ENCODE results near the gene SUN3. TPM values are rescaled to one million over a fixed set of nuclear protein-coding genes. Genes with fewer than 3 reads are reported as not detected.
"Not testable (repeated sequence)": the region's sequence is repeated elsewhere in the genome, so short reads cannot be mapped to it uniquely, and the experiment has no call there.

The SUN3 gene
- total RNA-seq, 1 experiment from 2014 or later = 1.1 TPM

DNA sequence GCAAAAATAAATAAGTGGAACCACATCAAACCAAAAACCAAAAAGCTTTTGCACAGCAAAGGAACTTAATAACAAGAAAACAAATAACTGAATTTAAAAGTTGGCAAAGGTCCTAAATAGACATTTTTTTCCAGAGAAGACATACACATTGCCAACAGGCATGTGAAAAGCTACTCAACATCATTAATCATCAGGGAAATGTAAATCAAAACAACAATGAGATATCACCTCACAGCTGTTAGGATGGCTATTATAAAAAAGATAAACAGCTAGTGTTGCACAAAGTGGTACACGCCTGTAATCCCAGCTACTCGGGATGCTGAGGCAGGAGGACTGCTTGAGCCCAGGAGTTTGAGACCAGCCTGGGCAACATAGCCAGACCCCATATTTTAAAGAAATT, 2.2 kb upstream of the SUN3 start:
- no peak for DNase-seq (ENCODE audit: low spot score)

GRCh38 chr7:48025624-48026023, 3.3 kb downstream of the SUN3 start:
- peak; percentile 62 for DNase-seq (ENCODE audit: low spot score)

DNA sequence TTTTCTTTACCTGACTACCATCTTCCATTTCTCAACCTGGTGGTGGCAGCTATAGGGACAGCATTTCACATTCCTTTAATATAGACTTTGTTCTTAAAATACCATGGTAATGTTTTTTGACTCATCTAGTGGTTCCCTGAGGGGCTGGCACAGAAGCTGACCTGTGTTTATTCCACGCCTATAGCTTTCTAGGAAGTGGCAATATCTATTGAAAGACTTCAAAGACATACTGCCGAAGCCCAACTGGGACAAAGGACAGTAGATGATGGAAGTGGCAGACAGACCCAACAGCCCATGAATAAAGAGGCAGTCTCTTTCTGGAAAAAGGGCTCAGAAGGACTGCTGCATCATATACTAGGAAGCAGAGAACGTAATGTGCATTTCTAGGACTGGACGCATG, 11.2 kb downstream of the SUN3 start:
- DNase-seq (ENCODE audit: low spot score) = no peak

DNA sequence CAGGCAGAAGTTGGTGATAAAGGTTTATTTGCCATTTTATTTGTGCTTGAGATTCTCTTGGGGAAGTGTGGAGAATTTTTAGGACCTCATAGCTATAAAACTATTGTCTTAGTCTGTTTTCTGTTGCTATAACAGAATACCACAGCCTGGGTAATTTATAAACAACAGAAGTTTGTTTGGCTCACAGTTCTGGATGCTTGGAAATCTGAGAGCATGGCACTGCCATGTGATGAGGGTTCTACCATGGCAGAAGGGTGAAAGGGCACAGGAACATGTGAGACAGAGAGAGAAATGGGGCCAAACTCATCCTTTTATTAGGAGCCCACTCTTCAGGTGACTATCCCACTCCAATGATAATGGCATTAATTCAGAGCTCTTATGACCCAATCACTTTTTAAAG, 12.3 kb downstream of the SUN3 start:
- peak; percentile 72 for DNase-seq (ENCODE audit: low spot score)

GRCh38 chr7:48011951-48012350, 17.0 kb downstream of the SUN3 start:
- DNase-seq (ENCODE audit: low spot score) = no peak

DNA sequence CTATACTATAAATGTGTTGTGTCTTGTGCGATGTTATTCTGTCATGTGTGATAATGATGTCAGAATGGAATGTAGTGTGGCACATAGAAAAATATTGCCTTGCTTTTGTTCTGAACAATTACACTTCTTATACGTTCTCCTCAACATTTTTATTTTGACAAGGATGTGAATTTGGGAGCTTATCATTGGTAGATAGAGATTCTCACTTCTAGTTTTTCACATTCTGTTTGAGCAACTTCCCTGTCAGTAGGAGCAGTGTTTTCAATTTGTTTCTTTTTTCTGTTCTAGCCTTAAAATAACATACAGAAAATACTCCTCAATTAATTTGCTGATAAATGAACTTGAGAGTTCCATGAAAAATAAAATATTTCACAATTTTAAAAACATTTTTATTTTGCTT, 17.6 kb downstream of the SUN3 start:
- DNase-seq (ENCODE audit: low spot score) = no peak

DNA sequence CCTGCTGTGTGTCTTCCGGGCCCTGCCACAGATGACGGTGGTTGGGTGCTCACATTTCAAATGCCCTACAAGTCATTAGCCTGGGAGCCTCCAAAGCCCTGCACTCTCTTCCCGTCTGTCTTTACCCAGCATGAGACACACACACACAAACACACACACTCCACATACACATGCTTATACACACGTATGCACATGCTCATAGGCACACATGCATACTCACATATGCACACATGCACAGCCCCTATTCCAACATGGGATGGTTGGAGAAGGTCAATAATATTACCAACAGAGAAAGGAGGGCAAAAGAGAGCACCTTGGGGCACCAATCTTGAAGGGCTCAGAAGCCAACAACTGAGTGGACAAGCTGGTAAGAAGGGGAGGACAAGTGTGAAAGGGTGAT, 19.0 kb downstream of the SUN3 start:
- no peak for DNase-seq (ENCODE audit: low spot score)

DNA sequence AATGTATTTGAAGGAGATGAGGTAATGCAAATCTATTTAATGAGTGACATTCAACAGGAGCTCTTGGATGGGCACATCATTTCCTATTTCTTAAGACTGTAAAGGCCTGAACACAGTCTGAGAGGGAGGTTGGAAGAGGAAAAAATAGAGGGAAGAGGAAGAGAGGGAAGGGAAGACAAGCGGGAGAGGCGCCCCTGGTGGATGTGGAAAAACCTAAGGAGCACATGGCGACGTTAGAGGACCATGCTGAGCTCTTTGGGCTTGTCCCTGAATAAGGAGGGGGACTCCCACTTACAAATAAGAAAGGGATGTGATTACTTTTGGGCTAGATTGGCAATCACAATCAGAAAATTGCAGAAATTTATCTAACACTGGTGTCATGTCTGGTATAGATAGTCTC, 19.6 kb downstream of the SUN3 start:
- DNase-seq (ENCODE audit: low spot score) = no peak

GRCh38 chr7:48006866-48007265, 22.0 kb downstream of the SUN3 start:
- no peak for DNase-seq (ENCODE audit: low spot score)

DNA sequence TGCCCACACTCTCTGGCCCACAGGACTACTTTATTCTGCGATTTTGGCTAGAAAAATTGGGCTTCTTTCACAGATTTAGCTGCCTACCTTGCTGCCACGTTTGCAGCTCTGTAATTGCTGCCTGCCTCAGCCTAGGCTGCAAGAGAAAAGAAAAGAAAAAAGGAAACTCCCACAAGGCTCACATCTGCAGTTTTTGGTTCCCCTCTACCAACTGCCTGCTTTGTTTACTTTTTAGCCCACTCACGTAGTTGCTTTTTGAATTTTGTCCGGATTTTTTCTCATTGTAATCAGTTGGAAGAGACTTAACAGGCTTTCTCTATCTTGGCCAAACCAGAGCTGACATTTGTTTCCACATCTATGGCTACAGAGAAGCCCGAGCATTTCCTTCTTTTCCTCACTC, 24.3 kb downstream of the SUN3 start:
- DNase-seq (ENCODE audit: low spot score) = no peak

- no peak for DNase-seq (ENCODE audit: low spot score)
These were observed 24.9 kb downstream of the SUN3 start for GRCh38 chr7:48004032-48004431.

- DNase-seq (ENCODE audit: low spot score) = peak; percentile 47
These were observed 28.7 kb downstream of the SUN3 start for GRCh38 chr7:48000164-48000563.

DNA sequence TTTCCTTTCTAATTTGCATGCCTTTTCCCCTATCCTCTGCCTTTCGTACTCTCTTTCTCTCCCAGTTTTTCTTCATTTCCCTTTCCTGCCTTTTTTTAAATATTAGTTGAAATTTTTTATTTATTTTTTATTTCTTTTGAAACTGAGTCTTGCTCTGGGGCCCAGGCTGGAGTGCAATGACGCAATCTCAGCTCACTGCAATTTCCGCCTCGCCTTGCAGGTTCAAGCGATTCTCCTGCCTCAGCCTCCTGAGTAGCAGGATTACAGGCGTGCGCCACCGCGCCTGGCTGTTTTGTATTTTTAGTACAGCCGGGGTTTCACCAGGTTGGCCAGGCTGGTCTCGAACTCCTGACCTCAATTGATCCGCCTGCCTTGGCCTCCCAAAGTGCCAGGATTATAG, 29.5 kb downstream of the SUN3 start:
- DNase-seq (ENCODE audit: low spot score) = no peak

GRCh38 chr7:47992446-47992845, 36.5 kb downstream of the SUN3 start:
- DNase-seq (ENCODE audit: low spot score) = no peak

DNA sequence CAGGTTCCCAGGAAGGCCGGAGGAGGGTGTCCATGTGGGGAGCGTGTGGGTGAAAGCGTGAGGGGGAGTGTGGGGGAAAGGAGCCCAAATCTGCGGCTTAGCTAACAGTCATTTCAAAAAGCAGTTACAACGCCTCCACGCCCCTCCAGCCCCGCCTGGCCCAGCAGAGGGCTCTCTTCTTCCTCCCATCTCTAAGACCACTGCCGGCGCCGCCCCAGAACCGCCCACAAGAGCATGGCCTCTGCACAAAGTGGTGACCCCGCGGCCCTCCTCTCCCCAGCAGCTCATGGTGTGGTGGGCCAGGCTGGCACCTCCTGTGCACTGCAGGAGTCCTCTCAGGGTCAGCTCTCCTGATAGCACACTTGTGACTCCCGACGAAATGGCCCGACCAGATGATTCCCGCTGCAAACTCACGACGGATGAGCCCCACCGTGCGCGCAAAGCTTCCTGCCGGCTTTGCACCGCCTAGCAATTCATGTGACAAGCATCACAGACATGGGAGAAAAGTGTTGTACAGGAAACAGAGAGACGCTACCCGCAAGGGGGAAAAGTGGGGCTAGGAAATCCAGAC, 37.1 kb downstream of the SUN3 start:
- DNase-seq (ENCODE audit: low spot score) = peak; percentile 51

DNA sequence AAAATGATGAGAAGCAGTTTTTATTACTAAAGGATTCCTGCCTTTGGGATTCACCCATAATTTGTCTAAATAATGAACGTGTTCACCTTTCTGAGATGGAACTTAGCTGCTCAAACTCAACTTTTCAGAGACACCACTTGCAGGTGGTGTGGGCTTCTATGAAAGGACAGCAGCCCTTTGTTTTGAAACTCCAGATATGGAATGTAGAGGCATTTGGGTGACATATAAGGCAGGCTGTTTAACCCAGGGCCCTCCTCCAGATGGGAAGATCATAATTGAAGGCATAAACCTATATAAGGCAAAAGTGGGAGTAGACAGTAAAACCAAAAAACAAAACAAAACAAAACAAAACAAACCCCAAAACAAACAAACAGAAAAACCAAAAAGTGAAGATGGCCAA, 37.6 kb downstream of the SUN3 start:
- DNase-seq (ENCODE audit: low spot score) = no peak

- DNase-seq (ENCODE audit: low spot score) = no peak
These were observed 38.3 kb downstream of the SUN3 start for GRCh38 chr7:47990592-47990991.

GRCh38 chr7:47989607-47990400, 39.1 kb downstream of the SUN3 start:
- DNase-seq (ENCODE audit: low spot score) = not testable (repeated sequence)

GRCh38 chr7:47988496-47989386, 40.2 kb downstream of the SUN3 start:
- DNase-seq (ENCODE audit: low spot score) = no peak

GRCh38 chr7:47982610-47983009, 46.3 kb downstream of the SUN3 start:
- no peak for DNase-seq (ENCODE audit: low spot score)

- DNase-seq (ENCODE audit: low spot score) = not testable (repeated sequence)
These were observed 48.3 kb downstream of the SUN3 start for GRCh38 chr7:47980648-47981047.

DNA sequence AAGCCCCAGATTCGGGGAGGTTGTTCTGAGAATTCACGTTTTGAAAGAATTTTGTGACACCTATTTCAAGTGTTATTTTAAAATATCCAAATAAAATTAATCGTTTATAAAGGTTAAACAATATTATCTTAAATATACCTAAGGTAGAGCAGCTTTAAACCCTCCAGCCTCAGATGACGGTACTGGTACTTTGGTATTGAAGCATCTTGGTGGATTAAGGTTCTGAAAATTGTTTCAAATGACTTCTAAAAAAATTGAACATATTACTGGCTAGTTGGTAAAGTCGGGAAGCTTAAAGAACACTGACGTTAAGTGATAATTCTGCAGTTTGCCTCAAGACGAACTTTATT, 49.1 kb downstream of the SUN3 start:
- no peak for DNase-seq (ENCODE audit: low spot score)

Data from H4 (cell line).